ENCODE results near the gene KCNH1.
A peak's percentile ranks its signal among the peaks of the same experiment; 100 is the strongest.

The KCNH1 gene

GRCh38 chr1:211133836-211134669 lies at the start of gene KCNH1:
TSS of gene KCNH1 (minus strand) at chr1:211134148. CDS start at chr1:211133945, 203 bp downstream.
- DNase-seq = peak; percentile 88

DNA sequence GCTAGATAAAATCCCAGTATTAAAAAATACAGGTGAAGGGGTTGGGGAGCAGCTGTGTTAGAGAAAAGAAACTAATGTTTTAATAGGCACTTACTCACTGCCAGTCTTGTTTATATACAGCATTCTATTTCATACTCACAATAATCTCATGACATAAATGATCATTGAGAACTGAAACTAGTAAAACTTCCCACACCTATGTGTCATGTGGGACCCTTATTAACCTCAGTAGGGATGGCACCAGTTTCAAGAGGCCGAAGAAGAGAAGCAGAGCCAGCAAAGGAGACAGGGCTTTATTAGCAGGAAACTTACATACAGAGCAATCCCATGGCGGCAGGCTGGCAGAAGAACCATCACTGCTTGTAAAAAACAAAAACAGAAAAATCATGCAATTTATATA lies 48.8 kb upstream of the KCNH1 start:
- DNase-seq = no peak

DNA sequence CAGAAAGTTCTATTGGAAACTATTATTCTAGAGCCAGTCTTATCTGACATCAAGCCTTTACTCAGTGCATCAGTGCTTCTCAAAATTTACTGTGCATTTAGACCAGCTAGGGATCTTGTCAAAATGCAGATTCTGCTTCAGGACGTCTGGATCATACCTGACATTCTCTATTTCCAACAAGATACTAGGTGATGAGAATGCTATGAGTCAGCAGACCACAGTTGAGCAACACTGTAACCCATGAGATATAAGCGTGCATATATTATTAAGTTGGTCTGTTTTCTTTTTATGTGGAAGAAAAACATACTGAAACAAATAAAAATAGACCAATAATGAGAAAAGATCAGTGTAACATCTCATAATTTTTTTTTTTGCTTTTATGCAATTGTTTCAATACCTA lies 40.4 kb upstream of the KCNH1 start:
- no peak for DNase-seq

GRCh38 chr1:211172657-211173056 lies 38.7 kb upstream of the KCNH1 start:
- DNase-seq = no peak

- DNase-seq = no peak
Observed at GRCh38 chr1:211169353-211169752, 35.4 kb upstream of the KCNH1 start.

GRCh38 chr1:211158866-211159265 lies 24.9 kb upstream of the KCNH1 start:
- DNase-seq = no peak

DNA sequence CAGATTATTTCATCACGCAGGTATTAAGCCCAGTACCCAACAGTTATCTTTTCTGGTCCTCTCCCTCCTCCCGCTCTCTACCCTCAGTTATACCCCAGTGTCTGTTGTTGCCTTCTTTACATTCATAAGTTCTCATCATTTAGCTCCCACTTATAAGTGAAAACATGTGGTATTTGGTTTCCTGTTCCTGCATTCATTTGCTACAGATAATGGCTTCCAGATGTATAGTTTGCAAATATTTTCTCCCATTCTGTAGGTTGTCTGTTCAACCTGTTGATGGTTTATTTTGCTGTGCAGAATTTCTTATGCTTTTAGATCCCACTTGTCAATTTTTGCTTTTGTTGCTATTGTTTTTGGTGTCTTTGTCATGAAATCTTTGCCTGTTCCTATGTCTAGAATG lies 21.1 kb upstream of the KCNH1 start:
- DNase-seq = no peak

DNA sequence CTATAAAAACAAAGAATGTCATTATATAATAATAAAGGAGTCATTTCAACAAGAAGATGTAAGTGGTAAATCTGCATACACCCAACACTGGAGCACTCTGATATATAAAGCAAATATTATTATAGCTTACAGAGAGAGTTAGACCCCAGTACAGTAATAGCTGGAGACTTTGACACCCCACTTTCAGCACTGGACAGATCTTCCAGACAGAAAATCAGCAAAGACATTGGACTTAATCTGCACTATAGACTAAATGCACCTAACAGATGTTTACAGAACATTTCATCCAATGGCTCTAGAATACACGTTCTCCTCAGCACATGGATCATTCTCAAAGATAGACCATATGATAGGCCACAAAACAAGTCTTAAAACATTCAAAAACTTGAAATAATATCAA lies 20.0 kb upstream of the KCNH1 start:
- DNase-seq = no peak

- DNase-seq = no peak
Observed at GRCh38 chr1:211148366-211148765, 14.4 kb upstream of the KCNH1 start.

- no peak for DNase-seq
Observed at GRCh38 chr1:211145944-211146343, 12.0 kb upstream of the KCNH1 start.

- DNase-seq = no peak
Observed at GRCh38 chr1:211135342-211135950, 1.5 kb upstream of the KCNH1 start.

DNA sequence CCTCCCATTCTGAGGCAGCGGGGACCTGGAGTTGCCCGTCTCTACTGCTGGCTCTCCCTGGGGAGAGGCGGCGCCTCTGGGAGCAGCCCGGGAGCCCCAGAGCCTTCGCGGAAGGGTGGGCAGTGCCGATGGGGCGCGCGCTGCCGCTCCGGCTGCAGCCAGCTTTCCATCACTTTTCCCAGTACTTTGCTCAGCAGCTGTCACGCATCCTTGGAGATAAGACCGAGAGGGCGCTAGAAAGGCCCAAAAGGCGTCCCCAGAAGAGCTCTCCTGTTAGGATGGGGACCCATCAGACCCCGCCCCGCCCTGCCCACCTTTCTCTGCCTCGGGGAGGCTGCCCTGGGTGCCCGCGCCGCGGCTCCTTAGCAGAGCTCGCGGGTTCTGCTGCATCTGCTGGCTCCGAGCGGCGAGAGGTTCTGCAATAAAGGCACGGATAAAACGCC lies 534 bp downstream of the KCNH1 start:
- DNase-seq = peak; percentile 48

- no peak for DNase-seq
Observed at GRCh38 chr1:211132721-211133392, 1.1 kb downstream of the KCNH1 start.

DNA sequence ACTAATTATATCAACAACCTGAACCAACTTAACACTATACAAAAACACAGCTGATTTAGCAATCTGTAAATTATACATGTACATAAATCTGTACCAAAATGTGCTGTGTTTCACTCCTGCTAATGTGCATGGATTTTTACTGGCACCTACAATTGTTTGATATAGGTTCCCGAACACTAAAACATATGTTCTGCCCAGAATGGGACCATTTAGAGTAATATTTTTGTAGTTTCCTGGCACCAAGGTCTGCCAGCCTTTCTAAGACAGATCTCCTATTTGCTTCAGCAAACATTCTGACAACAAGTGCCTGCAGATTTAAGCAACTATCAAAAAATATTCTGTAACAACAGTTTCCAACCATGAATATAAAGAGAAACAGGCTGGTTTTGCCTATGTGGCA lies 4.2 kb downstream of the KCNH1 start:
- no peak for DNase-seq

GRCh38 chr1:211127166-211127565 lies 6.8 kb downstream of the KCNH1 start:
- DNase-seq = no peak

- no peak for DNase-seq
Observed at GRCh38 chr1:211126622-211127021, 7.3 kb downstream of the KCNH1 start.

DNA sequence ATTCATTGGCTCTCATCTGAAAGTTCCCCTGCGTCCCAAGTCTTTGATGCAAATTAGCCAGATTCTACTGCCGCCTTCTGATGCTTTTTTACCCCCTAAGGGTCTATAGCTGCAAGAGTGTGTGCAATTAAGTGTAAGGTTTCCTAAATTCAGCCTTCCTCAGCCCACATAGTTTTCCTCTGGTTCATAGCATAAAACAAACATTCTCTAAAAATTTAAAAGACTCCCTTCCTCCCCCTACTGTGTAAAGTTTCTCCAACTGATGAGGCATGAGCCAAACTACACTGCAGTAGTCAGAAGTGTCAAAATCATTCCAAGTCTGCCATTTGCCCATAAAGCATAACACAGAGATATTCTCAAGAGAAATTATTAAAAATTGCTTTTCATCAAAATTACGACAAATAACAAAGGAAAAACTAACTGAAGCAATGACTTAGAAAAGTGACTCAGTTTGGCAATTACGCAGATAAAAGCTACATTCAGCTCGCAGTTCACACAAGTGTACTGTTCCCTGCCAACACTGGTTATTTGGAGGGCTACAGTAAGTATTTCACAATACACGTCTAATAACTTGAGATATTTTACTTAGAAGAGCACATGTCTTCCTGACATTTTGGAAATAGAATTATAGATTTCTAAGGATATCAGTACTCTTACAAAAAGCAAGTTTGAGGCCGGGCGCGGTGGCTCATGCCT lies 15.4 kb downstream of the KCNH1 start:
- no peak for DNase-seq

- DNase-seq = no peak
Observed at GRCh38 chr1:211114446-211114845, 19.5 kb downstream of the KCNH1 start.

- DNase-seq = no peak
Observed at GRCh38 chr1:211113566-211113965, 20.4 kb downstream of the KCNH1 start.

GRCh38 chr1:211111351-211111750 lies 22.6 kb downstream of the KCNH1 start:
- no peak for DNase-seq

DNA sequence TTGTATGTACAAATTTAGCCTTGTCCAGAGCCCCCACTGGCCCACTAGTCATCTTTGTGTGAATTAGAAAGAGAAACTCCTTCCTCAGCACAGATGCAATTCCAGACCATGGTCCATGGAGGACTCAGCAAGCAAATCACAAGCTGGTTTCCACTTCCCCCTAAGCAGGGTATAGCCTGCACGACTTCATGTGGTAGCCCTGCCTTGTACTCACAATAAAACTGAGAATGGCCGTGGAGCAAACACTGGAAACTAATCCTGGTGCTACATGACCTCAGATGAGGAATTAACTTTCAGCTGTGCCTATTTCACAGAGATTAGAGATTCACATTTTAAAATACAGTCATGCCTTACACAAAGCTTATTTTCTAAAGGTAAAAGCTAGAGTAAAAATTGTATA lies 32.5 kb downstream of the KCNH1 start:
- DNase-seq = no peak

DNA sequence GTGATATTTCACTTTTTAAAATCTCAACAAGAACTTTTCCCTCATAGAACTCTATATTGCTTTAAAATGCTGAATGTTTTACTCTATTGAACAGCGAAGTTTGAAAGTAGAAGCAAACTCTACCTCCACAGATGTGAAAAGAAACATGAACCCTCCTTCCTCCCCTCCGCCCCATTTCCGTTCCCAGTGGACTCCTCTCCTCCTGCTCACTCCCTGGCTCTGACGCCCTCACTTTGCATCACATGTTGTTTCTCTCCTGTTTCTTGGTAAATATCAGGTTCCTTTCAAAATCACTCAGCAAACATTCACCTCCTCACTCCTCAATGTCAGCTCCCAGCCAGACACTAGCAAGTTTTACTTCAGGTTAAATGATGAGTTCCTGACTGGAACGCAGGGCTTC lies 34.6 kb downstream of the KCNH1 start:
- DNase-seq = no peak

GRCh38 chr1:211095381-211095780 lies 38.6 kb downstream of the KCNH1 start:
- no peak for DNase-seq
